ENCODE results near the gene ZNF723.

- TF ChIP-seq CTCF (IDR thresholded peaks at IDR 0.05; ENCODE audit: poor library complexity) (no peak), EZH2 (IDR thresholded peaks at IDR 0.05; ENCODE audit: borderline replicate concordance) (no peak), EZH2phosphoT487 (IDR thresholded peaks at IDR 0.05; ENCODE audit: low read depth, severe bottlenecking, unreplicated experiment) (no peak)
Measured at GRCh38 chr19:22832031-22832762, at the start of gene ZNF723.
